ENCODE measurements around the gene ZNF672.

DNA sequence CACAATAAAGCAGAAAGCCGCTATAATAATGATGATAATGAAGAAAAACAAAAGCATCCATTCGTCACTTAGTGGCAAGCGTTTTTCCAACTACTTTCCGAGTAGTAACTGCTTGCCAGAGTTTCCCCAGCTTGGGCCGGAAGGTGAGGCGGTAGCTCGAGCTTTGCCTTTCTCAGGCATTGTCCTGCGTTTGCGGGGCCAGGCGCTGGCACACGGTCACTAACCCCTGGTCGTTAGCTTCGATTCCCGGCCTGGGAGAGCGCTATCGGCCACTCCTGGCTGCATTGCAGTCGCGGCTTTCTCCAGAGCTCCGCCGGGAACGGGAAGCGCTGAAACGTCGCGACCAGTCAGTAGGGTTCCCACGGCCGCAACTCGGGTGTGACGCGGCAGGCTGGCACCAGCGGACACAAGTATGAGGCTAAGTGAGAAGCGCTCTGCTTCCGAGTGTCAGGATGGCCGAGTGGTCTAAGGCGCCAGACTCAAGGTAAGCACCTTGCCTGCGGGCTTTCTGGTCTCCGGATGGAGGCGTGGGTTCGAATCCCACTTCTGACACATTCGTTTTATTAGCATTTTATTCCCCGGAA, 35.5 kb downstream of the ZNF672 start:
- TF ChIP-seq EZH2phosphoT487 (IDR thresholded peaks at IDR 0.05; ENCODE audit: insufficient read depth, low read depth) (no peak), EZH2 (IDR thresholded peaks at IDR 0.05; ENCODE audit: insufficient read depth, poor library complexity, severe bottlenecking) (no peak)

Data from GM23248 (cell line).